ENCODE results near the gene GABRA4.
A peak's percentile ranks its signal among the peaks of the same experiment; 100 is the strongest.

GABRA4 gene

GRCh38 chr4:47038263-47038662 lies 44.9 kb upstream of the GABRA4 start:
- TF ChIP-seq INSM2 (tag by site-specific recombination; IDR thresholded peaks at IDR 0.05), result no peak
- TF ChIP-seq CTCF (tag by site-specific recombination; IDR thresholded peaks at IDR 0.05), result no peak
- TF ChIP-seq ZSCAN30 (tag by site-specific recombination; IDR thresholded peaks at IDR 0.05), result no peak
- no peak for TF ChIP-seq ZNF791 (tag by site-specific recombination; IDR thresholded peaks at IDR 0.05)
- no peak for TF ChIP-seq ZNF626 (tag by site-specific recombination; IDR thresholded peaks at IDR 0.05)
- no peak for TF ChIP-seq FEZF1 (tag by site-specific recombination; IDR thresholded peaks at IDR 0.05)
- TF ChIP-seq BCL11A (tag by site-specific recombination; IDR thresholded peaks at IDR 0.05; ENCODE audit: low read depth), result no peak
- TF ChIP-seq PRDM1 (tag by site-specific recombination; IDR thresholded peaks at IDR 0.05), result no peak
- TF ChIP-seq, protein P1, sequence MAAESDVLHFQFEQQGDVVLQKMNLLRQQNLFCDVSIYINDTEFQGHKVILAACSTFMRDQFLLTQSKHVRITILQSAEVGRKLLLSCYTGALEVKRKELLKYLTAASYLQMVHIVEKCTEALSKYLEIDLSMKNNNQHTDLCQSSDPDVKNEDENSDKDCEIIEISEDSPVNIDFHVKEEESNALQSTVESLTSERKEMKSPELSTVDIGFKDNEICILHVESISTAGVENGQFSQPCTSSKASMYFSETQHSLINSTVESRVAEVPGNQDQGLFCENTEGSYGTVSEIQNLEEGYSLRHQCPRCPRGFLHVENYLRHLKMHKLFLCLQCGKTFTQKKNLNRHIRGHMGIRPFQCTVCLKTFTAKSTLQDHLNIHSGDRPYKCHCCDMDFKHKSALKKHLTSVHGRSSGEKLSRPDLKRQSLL (tag by site-specific recombination; IDR thresholded peaks at IDR 0.05), result no peak
- no peak for TF ChIP-seq ZBTB44 (tag by site-specific recombination; IDR thresholded peaks at IDR 0.05)
- TF ChIP-seq ZNF654 (tag by site-specific recombination; IDR thresholded peaks at IDR 0.05; ENCODE audit: low read depth), result no peak
- Histone ChIP-seq H3K4me1 (ENCODE audit: control insufficient read depth, insufficient read depth, low read length) (no peaks in the 10 kb centered on the region), H3K9me3 (ENCODE audit: control insufficient read depth, insufficient read depth, low read depth, low read length) (no peaks in the 10 kb centered on the region), H3K4me3 (ENCODE audit: low read depth, low read length) (no peak overlapping the region), H3K27ac (ENCODE audit: extremely low read depth, low read depth, low read length) (no peak overlapping the region), H3K36me3 (ENCODE audit: control insufficient read depth in 2 of 2, insufficient read depth in 1 of 2, low read length in 2 of 2) (no peaks in the 10 kb centered on the region)
- POLR2A ChIA-PET, result no interaction called here
- CTCF ChIA-PET, result no interaction called here

DNA sequence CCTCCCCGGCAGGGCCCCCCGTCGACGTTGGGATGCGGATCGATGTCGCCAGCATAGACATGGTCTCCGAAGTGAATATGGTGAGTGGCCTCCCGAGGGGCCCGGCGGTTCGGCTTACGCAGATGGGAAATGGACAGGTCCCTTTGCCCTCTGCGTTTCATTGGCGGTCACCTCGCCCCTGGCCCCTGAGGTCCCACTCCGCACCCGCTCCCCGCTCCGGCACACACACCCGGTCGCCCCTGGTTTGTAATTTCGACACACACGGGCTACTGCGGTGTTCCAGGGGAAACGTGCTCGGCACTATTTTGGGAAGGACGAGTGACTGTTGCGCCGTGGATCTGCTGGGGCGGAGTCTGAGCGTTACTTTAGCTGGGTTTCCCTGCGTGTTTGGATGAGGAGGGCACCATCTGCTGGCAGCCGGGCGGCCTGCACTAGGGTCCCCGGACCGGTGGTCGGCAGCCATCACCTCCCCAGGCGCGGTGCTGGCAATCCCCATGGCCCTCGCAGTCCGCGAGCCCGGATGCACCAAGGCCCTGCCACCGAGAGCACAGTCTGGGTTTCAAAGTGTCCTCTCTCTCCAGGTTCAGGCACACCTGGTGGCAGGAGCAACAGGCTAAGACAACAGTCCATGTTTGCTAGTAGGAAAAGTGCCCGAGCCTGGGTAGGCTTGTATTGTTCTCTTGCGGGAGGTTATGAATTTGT lies 39.2 kb upstream of the GABRA4 start:
- Histone ChIP-seq H3K4me3 (ENCODE audit: low read depth, low read length) (peak overlapping the region; percentile 50), H3K4me1 (ENCODE audit: control insufficient read depth, insufficient read depth, low read length) (no peaks in the 10 kb centered on the region), H3K36me3 (ENCODE audit: control insufficient read depth in 2 of 2, insufficient read depth in 1 of 2, low read length in 2 of 2) (no peaks in the 10 kb centered on the region), H3K9me3 (ENCODE audit: control insufficient read depth, insufficient read depth, low read depth, low read length) (no peaks in the 10 kb centered on the region), H3K27ac (ENCODE audit: extremely low read depth, low read depth, low read length) (no peak overlapping the region)
- POLR2A ChIA-PET, result no interaction called here
- CTCF ChIA-PET, result interaction anchor here (0.6 to 1.5 kb wide), 3 partner anchors 90 to 188 kb away, joined by 3 read pairs; no protein-coding TSS in a partner anchor
- no peak for TF ChIP-seq ZFP69B (tag by site-specific recombination; IDR thresholded peaks at IDR 0.05)
- TF ChIP-seq, protein P2, sequence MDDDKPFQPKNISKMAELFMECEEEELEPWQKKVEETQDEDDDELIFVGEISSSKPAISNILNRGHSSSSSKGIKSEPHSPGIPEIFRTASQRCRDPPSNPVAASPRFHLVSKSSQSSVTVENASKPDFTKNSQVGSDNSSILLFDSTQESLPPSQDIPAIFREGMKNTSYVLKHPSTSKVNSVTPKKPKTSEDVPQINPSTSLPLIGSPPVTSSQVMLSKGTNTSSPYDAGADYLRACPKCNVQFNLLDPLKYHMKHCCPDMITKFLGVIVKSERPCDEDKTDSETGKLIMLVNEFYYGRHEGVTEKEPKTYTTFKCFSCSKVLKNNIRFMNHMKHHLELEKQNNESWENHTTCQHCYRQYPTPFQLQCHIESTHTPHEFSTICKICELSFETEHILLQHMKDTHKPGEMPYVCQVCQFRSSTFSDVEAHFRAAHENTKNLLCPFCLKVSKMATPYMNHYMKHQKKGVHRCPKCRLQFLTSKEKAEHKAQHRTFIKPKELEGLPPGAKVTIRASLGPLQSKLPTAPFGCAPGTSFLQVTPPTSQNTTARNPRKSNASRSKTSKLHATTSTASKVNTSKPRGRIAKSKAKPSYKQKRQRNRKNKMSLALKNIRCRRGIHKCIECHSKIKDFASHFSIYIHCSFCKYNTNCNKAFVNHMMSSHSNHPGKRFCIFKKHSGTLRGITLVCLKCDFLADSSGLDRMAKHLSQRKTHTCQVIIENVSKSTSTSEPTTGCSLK (tag by site-specific recombination; IDR thresholded peaks at IDR 0.05), result no peak
- no peak for TF ChIP-seq KLF16 (tag by site-specific recombination; IDR thresholded peaks at IDR 0.05)
- no peak for TF ChIP-seq ZNF785 (tag by site-specific recombination; IDR thresholded peaks at IDR 0.05)
- no peak for TF ChIP-seq ZNF747 (tag by site-specific recombination; IDR thresholded peaks at IDR 0.05)
- no peak for TF ChIP-seq SP3 (tag by site-specific recombination; IDR thresholded peaks at IDR 0.05)
- TF ChIP-seq ZNF391 (tag by site-specific recombination; IDR thresholded peaks at IDR 0.05; ENCODE audit: borderline replicate concordance, low read depth), result no peak
- no peak for TF ChIP-seq ZNF623 (tag by site-specific recombination; IDR thresholded peaks at IDR 0.05)
- peak; percentile 42; the same call in 1 of the 2 replicates for TF ChIP-seq ZBTB17 (tag by site-specific recombination; IDR thresholded peaks at IDR 0.05)
- TF ChIP-seq ZNF513 (tag by site-specific recombination; IDR thresholded peaks at IDR 0.05), result no peak
- no peak for TF ChIP-seq ZNF514 (tag by site-specific recombination; IDR thresholded peaks at IDR 0.05)
- TF ChIP-seq REPIN1 (tag by site-specific recombination; IDR thresholded peaks at IDR 0.05; ENCODE audit: low read depth), result no peak
- TF ChIP-seq ZNF335 (tag by site-specific recombination; conservative IDR thresholded peaks at IDR 0.05), result peak; percentile 40
- no peak for TF ChIP-seq ZNF610 (tag by site-specific recombination; IDR thresholded peaks at IDR 0.05; ENCODE audit: borderline replicate concordance)
- TF ChIP-seq ZNF654 (tag by site-specific recombination; IDR thresholded peaks at IDR 0.05; ENCODE audit: low read depth), result peak; percentile 39
